ENCODE results near the gene MEF2B. TPM values are rescaled to one million over a fixed set of nuclear protein-coding genes. Genes with fewer than 3 reads are reported as not detected.

MEF2B gene
- total RNA-seq, 4 donors from 2014 or later = not detected

GRCh38 chr19:19113040-19113626, 56.9 kb downstream of the MEF2B start:
- H3K36me3 ChIP-seq = peaks cover 0 to 9% (median 1%) of the 10 kb centered on the region in 4 donors
- peaks cover 0 to 13% (median 2%) of the 10 kb centered on the region in 4 donors for H3K27me3 ChIP-seq
- no peak for TF ChIP-seq EP300 (IDR thresholded peaks at IDR 0.05)
- TF ChIP-seq CTCF (IDR thresholded peaks at IDR 0.05) = no peak
- TF ChIP-seq POLR2AphosphoS5 (IDR thresholded peaks at IDR 0.05) = no peak
- no peak for TF ChIP-seq POLR2A (IDR thresholded peaks at IDR 0.05; ENCODE audit: low read depth)
- WGBS = 49% methylated on average over 4 of the region's 7 CpGs
- no peak for DNase-seq (ENCODE audit: extremely low spot score)
- intact Hi-C loops (cut with DNase I) = no loop called here
- H3K9me3 ChIP-seq = no peaks in the 10 kb centered on the region
- no peak overlapping the region for H3K4me3 ChIP-seq
- H3K27ac ChIP-seq (replicated peaks in 1 of 4) = no peak overlapping the region
- peaks cover 6 to 19% (median 9%) of the 10 kb centered on the region in 4 donors for H3K4me1 ChIP-seq

- peaks cover 0 to 13% (median 2%) of the 10 kb centered on the region in 4 donors for H3K27me3 ChIP-seq
- H3K27ac ChIP-seq (replicated peaks in 1 of 4) = no peak overlapping the region
- H3K36me3 ChIP-seq = peaks cover 0 to 17% (median 2%) of the 10 kb centered on the region in 4 donors
- no peak overlapping the region for H3K4me3 ChIP-seq
- intact Hi-C loops (cut with DNase I) = no loop called here
- no peaks in the 10 kb centered on the region for H3K9me3 ChIP-seq
- H3K4me1 ChIP-seq = peaks cover 6 to 19% (median 9%) of the 10 kb centered on the region in 4 donors
- TF ChIP-seq POLR2A (IDR thresholded peaks at IDR 0.05; ENCODE audit: low read depth) (no peak), CTCF (IDR thresholded peaks at IDR 0.05) (no peak), POLR2AphosphoS5 (IDR thresholded peaks at IDR 0.05) (no peak), EP300 (IDR thresholded peaks at IDR 0.05) (no peak)
- DNase-seq (ENCODE audit: extremely low spot score) = no peak
- WGBS = 73% methylated on average over 9 of the region's 9 CpGs
These were observed 58.0 kb downstream of the MEF2B start for GRCh38 chr19:19111967-19112580.

- Histone ChIP-seq H3K27me3 (peaks cover 0 to 13% (median 2%) of the 10 kb centered on the region in 4 donors), H3K36me3 (peaks cover 0 to 17% (median 2%) of the 10 kb centered on the region in 4 donors), H3K9me3 (no peaks in the 10 kb centered on the region), H3K4me3 (no peak overlapping the region), H3K27ac (replicated peaks in 1 of 4) (no peak overlapping the region), H3K4me1 (peaks cover 6 to 20% (median 10%) of the 10 kb centered on the region in 4 donors)
- DNase-seq (ENCODE audit: extremely low spot score) = no peak
- no peak for TF ChIP-seq EP300 (IDR thresholded peaks at IDR 0.05)
- TF ChIP-seq POLR2AphosphoS5 (IDR thresholded peaks at IDR 0.05) = no peak
- no peak for TF ChIP-seq CTCF (IDR thresholded peaks at IDR 0.05)
- no peak for TF ChIP-seq POLR2A (IDR thresholded peaks at IDR 0.05; ENCODE audit: low read depth)
- 73% methylated on average over 4 of the region's 15 CpGs for WGBS
- intact Hi-C loops (cut with DNase I) = no loop called here
These were observed 58.8 kb downstream of the MEF2B start for GRCh38 chr19:19111136-19111835.

- TF ChIP-seq POLR2A (IDR thresholded peaks at IDR 0.05; ENCODE audit: low read depth) (no peak), CTCF (IDR thresholded peaks at IDR 0.05) (peak in 1 of 3 experiments; percentile 23)
- WGBS = 23% methylated on average over 20 of the region's 66 CpGs
- intact Hi-C loops (cut with DNase I) = no loop called here
- Histone ChIP-seq H3K27me3 (peaks cover 0 to 13% (median 2%) of the 10 kb centered on the region in 4 donors), H3K27ac (replicated peaks in 1 of 4) (no peak overlapping the region), H3K4me1 (peaks cover 6 to 25% (median 13%) of the 10 kb centered on the region in 4 donors), H3K4me3 (peak overlapping the region in 1 of 4 donors; percentile 16), H3K9me3 (no peaks in the 10 kb centered on the region), H3K36me3 (peaks cover 0 to 17% (median 2%) of the 10 kb centered on the region in 4 donors)
- no peak for DNase-seq (ENCODE audit: extremely low spot score)
These were observed 59.5 kb downstream of the MEF2B start for GRCh38 chr19:19110410-19111135.
